SK-N-MC (cell line): ENCODE measurements around the gene CABP2.

ENCODE experiments used
- DNase-seq: peaks from one replicate; pipeline ENCODE4 v3.0.0-alpha.2; 2011; ENCODE audit warnings: low read depth, low spot score
- H3K27ac ChIP-seq: fragments of 200-600 bp; sonication (generic); 2 replicates; pipeline ENCODE4 v1.5.1; 2016; ENCODE audit warnings: mixed run types
- H3K36me3 ChIP-seq: fragments of 200-600 bp; sonication (generic); 2 replicates; pipeline ENCODE4 v1.6.1; 2017; ENCODE audit warnings: antibody characterized with exemption, low read length, mixed read lengths; ENCODE audit not compliant: insufficient read depth
- H3K4me3 ChIP-seq: fragments of 200-600 bp; sonication (generic); 2 replicates; pipeline ENCODE4 v1.5.1; 2016
- H3K9ac ChIP-seq: fragments of 200-600 bp; sonication (generic); 2 replicates; pipeline ENCODE4 v1.8.0; 2017; ENCODE audit warnings: mixed run types, mixed read lengths; ENCODE audit not compliant: insufficient read length
- H3K9me3 ChIP-seq: fragments of 200-600 bp; sonication (generic); 2 replicates; pipeline ENCODE4 v1.6.1; 2017; ENCODE audit warnings: low read depth, mild to moderate bottlenecking, antibody characterized with exemption, low read length, moderate library complexity, mixed read lengths
- EZH2 ChIP-seq: fragments of 200-600 bp; sonication (generic); IDR thresholded peaks from one replicate; pipeline ENCODE4 v1.6.1; 2017; ENCODE audit warnings: antibody characterized with exemption
- FOXP2 ChIP-seq: optimal IDR thresholded peaks from 2 replicates; pipeline ENCODE3; 2011; ENCODE audit warnings: mild to moderate bottlenecking, moderate library complexity; ENCODE audit not compliant: insufficient read depth; ENCODE audit errors: extremely low read length, control extremely low read depth
- POLR2AphosphoS5 ChIP-seq: IDR thresholded peaks from 2 replicates; pipeline ENCODE4 v1.6.1; 2012; ENCODE audit warnings: mild to moderate bottlenecking, low read depth, low read length, borderline replicate concordance

Gene CABP2

DNA sequence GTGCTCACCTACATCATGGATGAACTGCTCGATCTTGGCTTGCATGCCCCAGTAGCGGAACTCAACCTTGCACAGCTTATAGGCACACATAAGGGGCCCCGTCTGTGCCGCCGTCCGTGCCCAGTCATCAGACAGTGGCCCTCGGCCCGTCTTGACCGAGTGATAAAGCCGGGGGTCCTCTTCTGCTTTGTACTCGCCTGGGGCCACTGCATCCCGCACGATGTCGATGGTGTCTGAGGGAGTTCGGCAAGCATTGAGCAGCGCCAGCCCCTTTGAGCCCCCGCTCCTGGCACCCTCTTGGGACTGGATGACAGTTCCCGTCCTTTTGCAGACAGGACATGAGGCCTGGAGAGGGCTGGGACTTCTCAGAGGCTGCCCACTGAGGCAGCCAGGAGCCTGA is 21.4 kb downstream of the CABP2 start:
- H3K27ac ChIP-seq, result no peak overlapping the region
- TF ChIP-seq POLR2AphosphoS5 (no peak), EZH2 (no peak), FOXP2 (no peak)
- no peaks in the 10 kb centered on the region for H3K36me3 ChIP-seq
- no peak overlapping the region for H3K9ac ChIP-seq
- H3K4me3 ChIP-seq, result no peak overlapping the region
- no peaks in the 10 kb centered on the region for H3K9me3 ChIP-seq
- no peak for DNase-seq

DNA sequence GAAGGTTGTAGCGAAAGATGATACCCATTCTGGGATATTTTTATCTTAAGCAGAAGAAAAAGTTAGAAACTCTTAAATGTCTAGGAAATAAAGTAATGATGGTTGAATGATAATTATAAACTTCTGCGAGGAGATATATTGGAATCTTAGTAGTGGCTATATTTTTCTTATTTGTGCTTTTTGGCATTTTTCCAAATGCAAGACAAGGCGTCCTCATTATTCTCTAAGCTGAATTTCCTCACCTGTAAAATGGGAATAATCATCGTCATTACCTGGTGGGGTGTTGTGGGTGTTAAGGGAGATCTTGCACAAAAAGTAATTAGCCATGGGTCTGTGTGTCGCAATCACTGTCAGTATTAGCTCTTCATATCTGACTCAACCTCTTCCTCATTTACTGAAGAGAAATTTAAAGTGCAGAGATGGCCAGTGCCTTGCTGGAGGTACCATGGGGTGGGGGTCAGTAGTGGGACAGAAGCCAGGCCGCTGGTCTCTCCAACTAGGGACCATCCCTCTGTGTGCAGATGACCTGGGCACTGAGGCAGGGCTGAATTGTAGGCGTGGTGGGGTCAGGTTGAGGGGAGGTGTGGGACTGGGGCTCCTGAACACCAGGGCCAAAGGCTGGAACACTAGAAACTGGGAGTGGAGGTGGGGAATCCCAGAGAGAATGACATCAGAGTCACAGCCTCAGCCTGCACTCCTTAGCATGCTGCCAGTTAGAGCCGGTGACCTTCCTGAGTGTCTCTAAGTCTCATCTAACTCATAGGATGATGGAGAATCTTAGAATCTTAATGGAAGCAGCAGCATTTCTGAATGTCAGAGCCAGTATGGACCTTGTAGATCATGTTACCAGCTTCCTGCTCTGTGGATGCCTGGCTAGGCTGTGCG is 22.2 kb downstream of the CABP2 start:
- H3K36me3 ChIP-seq, result no peaks in the 10 kb centered on the region

DNA sequence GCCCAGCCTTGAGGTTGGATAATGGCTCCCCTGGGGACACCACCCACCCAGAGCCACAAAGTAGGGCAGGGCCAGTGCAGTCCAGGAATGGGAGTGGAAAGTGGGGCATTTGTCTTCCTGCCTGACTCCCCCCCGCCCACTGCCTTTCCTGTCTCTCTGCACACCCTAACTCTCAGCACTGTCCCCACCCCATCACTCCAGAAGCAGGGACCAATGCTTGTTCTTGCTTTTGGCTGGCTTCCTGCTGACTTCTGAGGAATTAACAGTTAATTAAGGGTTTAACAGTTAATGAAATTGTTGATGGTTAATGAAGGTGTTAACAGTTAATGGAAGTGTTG is 22.8 kb downstream of the CABP2 start:
- no peak overlapping the region for H3K9ac ChIP-seq
- DNase-seq, result no peak
- no peaks in the 10 kb centered on the region for H3K9me3 ChIP-seq
- TF ChIP-seq EZH2 (no peak), POLR2AphosphoS5 (no peak; the same call in 1 of the 2 replicates), FOXP2 (no peak)
- no peaks in the 10 kb centered on the region for H3K36me3 ChIP-seq
- H3K4me3 ChIP-seq, result no peak overlapping the region
- no peak overlapping the region for H3K27ac ChIP-seq

More for the DNA sequence above, 22.2 kb downstream of the CABP2 start:
- no peak for TF ChIP-seq POLR2AphosphoS5
- TF ChIP-seq EZH2, result no peak
- TF ChIP-seq FOXP2, result no peak
- no peak overlapping the region for H3K4me3 ChIP-seq
- no peak overlapping the region for H3K27ac ChIP-seq
- H3K9me3 ChIP-seq, result no peaks in the 10 kb centered on the region
- DNase-seq, result no peak
- H3K9ac ChIP-seq, result no peak overlapping the region

DNA sequence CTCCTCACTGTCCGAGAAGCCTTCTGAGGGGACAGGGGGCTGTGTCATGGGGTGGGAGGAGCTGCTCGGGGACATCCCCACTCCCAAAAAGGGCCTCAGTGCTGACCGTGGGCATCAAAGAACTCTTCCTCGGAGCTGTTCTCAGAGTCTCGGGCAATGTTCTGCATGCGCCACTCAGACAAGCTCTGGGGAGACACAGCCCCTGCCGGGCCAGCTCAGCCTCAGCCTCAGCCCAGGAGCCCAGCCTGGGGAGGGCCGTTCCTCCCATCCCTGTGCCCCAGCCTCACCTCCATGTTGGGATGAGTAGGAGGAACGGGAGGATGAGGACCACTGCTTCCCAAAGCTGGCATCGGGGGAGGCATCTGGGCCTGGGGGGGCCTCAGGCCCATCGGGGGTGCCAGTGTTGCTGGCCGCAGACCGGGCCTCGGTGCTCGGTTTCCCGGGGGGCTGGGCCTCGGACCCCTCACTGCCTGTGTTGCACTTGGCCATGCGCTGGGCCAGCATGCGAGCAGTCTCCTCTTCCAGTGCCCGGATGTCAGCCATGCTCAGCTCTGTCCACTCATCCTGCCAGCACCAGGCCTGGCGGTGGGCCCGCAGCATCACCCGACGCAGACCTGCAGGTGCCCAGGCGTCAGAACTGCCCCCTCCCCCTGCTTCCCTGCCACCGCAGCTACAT is 23.3 kb downstream of the CABP2 start:
- H3K36me3 ChIP-seq, result no peaks in the 10 kb centered on the region
- H3K27ac ChIP-seq, result no peak overlapping the region
- DNase-seq, result no peak
- no peak overlapping the region for H3K4me3 ChIP-seq
- no peak overlapping the region for H3K9ac ChIP-seq
- no peaks in the 10 kb centered on the region for H3K9me3 ChIP-seq
- no peak for TF ChIP-seq FOXP2
- no peak for TF ChIP-seq EZH2
- TF ChIP-seq POLR2AphosphoS5, result no peak; the same call in 1 of the 2 replicates

DNA sequence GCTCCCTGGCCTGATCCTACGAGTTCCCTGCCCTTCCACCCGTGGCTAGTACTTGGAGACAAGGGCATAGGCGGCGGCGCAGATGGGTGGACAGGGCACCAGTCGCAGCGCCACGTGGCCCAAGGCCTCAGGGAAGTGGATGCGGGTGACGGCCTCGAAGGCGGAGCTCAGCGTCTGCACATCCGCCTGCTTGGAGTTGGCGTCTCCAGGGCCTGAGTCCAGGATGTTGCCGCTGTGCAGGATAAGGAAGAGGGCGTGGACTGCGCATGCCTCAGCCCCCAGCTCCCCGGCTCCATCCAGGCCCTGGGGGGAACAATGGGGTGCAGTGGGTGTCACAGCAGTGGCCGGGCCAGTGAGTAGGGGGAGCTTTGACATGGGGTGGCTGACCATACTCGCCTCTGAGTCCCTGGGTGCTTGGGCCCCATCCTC is 24.7 kb downstream of the CABP2 start:
- no peak for DNase-seq
- TF ChIP-seq FOXP2 (no peak), POLR2AphosphoS5 (no peak), EZH2 (no peak)
- no peaks in the 10 kb centered on the region for H3K36me3 ChIP-seq
- no peak overlapping the region for H3K27ac ChIP-seq
- no peak overlapping the region for H3K4me3 ChIP-seq
- no peaks in the 10 kb centered on the region for H3K9me3 ChIP-seq
- no peak overlapping the region for H3K9ac ChIP-seq

DNA sequence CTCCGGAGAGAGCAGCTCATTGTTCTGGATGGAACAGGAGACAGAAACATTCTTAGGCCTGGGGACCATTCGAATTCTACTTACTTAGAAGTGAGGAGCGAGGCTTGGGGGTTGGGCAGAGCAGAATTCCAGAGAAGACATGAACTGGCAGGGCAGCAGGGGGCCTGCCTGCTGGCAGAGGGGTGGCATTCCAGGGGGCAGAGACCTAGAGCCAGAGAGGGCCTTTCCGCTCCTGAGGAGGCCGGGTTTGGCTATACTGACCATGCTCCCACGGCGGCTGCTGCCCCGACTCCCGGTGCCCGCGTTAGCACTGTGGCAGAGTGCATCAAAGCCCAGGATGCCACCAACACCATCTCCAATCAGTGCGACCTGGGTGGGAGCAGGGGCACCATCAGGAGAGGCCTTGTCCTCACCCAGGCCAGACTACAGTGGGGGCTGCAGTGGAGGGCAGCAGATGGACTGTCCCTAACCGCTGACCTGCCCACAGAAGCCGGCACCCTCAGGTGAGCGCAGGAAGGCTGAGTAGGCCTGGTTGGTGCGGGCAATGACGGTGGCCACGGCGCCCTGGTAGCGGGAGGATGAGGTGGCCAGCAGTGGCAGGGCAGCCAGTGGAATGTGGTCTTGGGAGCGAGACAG is 25.5 kb downstream of the CABP2 start:
- no peak for DNase-seq
- no peak overlapping the region for H3K27ac ChIP-seq
- no peak overlapping the region for H3K4me3 ChIP-seq
- H3K9me3 ChIP-seq, result no peaks in the 10 kb centered on the region
- H3K36me3 ChIP-seq, result no peaks in the 10 kb centered on the region; the same call in 1 of the 2 replicates
- no peak overlapping the region for H3K9ac ChIP-seq
- no peak for TF ChIP-seq EZH2
- TF ChIP-seq POLR2AphosphoS5, result no peak
- no peak for TF ChIP-seq FOXP2

DNA sequence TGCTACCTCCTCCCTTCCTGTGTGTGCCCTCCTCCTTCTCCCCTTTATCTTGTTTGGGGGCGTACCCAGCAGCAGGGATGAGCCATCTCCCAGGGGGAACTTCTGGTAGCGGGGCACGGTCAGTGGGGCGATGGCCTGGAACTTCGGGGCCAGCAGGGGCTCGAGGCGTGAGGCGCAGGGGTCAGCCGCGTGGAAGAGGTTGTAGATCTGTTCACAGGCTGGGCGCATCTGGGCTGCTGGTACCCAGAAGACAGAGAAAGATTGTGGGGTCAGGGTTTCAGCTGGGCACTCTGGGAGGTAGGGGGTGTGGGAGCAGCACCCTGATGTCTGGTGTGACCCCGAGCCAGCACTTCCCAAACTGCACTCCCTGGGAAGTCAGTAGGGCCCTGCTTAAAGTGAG is 27.1 kb downstream of the CABP2 start:
- H3K4me3 ChIP-seq, result no peak overlapping the region
- no peak overlapping the region for H3K27ac ChIP-seq
- H3K36me3 ChIP-seq, result no peaks in the 10 kb centered on the region; the same call in 1 of the 2 replicates
- TF ChIP-seq EZH2 (no peak), POLR2AphosphoS5 (no peak), FOXP2 (no peak)
- H3K9me3 ChIP-seq, result no peaks in the 10 kb centered on the region
- no peak for DNase-seq
- no peak overlapping the region for H3K9ac ChIP-seq
